ENCODE data around the gene POLR2J2.
"Not testable (repeated sequence)": the region's sequence is repeated elsewhere in the genome, so short reads cannot be mapped to it uniquely, and the experiment has no call there.

The POLR2J2 gene

DNA sequence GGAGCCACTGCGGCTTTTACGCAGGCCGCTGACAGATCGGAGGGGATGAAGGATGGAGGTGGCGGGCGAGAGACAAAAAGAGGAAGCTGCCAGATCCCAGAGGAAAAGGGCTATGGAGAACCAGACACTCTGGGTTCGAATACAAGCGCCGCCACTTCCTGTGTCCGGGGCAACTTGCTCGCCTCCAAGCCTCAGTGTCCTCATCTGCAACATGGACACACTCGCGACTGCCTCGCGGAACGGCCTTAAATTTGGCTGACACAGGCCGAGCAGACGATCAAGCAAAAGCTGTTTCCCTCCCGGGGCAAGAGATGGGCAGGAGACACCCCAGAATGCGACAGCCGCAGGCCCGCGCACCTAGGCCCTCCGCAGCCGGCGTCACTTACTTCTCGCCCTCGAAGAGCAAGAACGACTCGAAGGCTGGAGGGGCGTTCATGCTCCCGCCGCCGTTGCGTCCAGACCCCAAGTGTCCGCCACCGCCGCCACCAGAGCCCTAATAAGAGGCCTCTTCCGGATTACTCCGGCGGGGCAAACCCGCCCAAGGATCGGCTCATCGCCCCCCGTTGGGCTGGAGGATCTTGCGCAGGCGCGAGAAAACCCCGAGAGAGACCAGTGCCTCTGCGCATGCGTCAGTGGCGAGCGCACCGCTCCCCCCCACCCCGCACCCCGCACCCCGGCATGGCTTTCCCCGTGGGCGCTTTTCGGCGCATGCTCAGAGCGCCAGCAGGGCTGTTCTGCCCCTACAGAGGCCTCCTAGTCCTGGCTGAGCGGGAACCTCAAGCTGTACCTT lies at the start of gene POLR2J2:
Gene POLR2J2 (minus strand): TSS at position 498 of the 790 bp plus-strand sequence. CDS start 62 bp downstream, at position 436.
- DNase-seq, result peak; percentile 98

DNA sequence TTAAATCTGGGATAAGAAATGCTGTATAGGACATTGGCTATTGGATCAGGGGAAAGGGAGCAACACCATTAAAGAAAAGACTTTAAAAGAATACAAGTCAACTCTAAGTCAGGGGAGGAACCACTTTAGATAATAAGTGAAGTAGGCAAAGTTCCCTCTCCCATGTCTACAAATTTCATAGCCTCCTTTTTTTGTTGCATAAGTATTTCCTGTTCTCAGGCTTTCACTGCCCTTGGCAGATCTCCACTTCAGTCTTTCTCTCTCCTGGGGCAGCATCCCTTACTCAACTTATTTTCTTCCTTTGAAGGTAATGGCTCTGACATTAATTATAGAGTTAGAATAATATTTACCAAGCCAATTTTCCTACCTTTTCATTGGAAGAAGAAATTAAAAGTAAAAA lies 47.0 kb upstream of the POLR2J2 start:
- DNase-seq, result not testable (repeated sequence)

- peak; percentile 28 for DNase-seq
Observed at GRCh38 chr7:102715718-102716117, 44.3 kb upstream of the POLR2J2 start.

GRCh38 chr7:102714774-102715522 lies 43.5 kb upstream of the POLR2J2 start:
- DNase-seq, result not testable (repeated sequence)

GRCh38 chr7:102713691-102714080 lies 42.2 kb upstream of the POLR2J2 start:
- DNase-seq, result not testable (repeated sequence)

GRCh38 chr7:102713011-102713690 lies 41.7 kb upstream of the POLR2J2 start:
- DNase-seq, result peak; percentile 28

DNA sequence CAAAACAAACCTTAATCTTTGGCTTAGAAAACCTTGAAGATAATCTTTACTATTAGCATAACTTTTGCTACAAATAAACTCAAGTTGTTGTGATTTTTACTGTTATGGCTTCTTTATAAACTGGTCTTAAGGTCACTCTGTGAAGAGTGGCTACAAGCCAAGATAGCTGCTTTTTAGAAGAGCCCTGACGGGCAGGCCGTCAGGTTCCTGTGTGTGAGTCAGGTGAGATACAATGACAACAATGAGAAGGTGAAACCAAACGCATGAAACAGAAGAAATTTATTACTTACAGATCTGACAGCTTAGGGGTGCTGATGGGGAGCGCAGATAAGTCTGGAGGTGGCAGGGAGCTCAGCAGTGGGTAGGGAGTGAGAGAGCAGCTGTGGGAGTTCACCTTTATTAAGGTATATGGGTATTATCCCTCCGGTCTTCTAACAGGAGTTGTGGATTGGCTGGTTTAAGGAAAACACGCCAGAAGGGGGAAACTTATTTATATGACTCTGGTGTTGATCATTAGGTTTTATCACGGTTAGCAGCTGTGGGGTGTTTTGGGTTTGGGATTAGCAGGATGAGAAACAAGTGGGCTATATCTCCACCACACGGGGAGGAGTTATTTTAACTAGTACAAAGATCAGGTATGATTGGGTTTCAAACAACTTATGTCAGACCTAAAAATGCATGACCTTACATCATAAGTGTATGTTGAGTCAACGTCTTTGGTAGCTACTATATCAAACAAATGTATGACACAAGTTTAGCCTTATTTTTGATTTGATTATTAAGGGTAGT lies 27.7 kb upstream of the POLR2J2 start:
- not testable (repeated sequence) for DNase-seq

GRCh38 chr7:102697642-102698512 lies 26.4 kb upstream of the POLR2J2 start:
- DNase-seq, result not testable (repeated sequence)

- DNase-seq, result not testable (repeated sequence)
Observed at GRCh38 chr7:102696009-102696408, 24.5 kb upstream of the POLR2J2 start.

- not testable (repeated sequence) for DNase-seq
Observed at GRCh38 chr7:102695033-102695552, 23.6 kb upstream of the POLR2J2 start.

DNA sequence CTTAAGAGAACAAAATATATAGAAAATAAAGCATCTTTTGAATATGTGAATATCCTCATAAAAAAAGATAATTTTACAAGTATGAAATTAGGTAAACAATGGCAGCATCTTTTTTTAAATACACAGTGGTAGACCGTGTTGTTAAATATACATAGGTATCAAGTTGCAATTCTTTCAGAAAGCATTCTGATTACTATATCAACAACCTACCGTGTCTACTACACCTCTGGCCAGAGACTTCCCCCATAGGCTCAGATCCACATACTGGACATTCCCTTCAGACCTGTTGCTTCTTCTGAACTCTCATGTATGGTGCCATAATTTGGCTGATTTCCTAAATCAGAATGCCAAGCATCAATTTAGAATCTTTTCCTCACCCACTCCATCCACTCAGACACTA lies 22.5 kb upstream of the POLR2J2 start:
- not testable (repeated sequence) for DNase-seq

DNA sequence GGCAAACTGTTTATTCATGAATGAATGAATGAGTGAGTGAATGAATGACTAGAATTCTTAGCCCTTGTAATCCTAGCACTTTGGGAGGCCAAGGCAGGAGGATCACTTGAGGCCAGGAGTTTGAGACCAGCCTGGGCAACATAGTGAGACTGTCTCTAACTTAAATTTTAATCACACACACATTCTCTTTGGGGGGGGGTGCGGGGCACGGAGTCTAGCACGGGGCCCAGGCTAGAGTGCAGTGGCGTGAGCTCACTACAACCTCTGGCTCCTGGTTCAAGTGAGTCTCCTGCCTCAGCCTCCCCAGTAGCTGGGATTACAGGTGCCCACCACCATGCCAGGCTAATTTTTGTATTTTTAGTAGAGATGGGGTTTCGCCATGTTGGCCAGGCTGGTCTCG lies 19.1 kb upstream of the POLR2J2 start:
- not testable (repeated sequence) for DNase-seq

GRCh38 chr7:102689436-102690282 lies 18.2 kb upstream of the POLR2J2 start:
- DNase-seq, result not testable (repeated sequence)

- DNase-seq, result not testable (repeated sequence)
Observed at GRCh38 chr7:102688299-102689036, 17.0 kb upstream of the POLR2J2 start.

- not testable (repeated sequence) for DNase-seq
Observed at GRCh38 chr7:102682560-102682959, 11.1 kb upstream of the POLR2J2 start.

GRCh38 chr7:102680780-102681179 lies 9.3 kb upstream of the POLR2J2 start:
- DNase-seq, result not testable (repeated sequence)

GRCh38 chr7:102675545-102675944 lies 4.1 kb upstream of the POLR2J2 start:
- not testable (repeated sequence) for DNase-seq

- DNase-seq, result not testable (repeated sequence)
Observed at GRCh38 chr7:102673447-102674067, 2.1 kb upstream of the POLR2J2 start.

GRCh38 chr7:102671956-102672307 lies 469 bp upstream of the POLR2J2 start:
- DNase-seq, result not testable (repeated sequence)
